ENCODE measurements around the gene UFD1.

Gene UFD1

DNA sequence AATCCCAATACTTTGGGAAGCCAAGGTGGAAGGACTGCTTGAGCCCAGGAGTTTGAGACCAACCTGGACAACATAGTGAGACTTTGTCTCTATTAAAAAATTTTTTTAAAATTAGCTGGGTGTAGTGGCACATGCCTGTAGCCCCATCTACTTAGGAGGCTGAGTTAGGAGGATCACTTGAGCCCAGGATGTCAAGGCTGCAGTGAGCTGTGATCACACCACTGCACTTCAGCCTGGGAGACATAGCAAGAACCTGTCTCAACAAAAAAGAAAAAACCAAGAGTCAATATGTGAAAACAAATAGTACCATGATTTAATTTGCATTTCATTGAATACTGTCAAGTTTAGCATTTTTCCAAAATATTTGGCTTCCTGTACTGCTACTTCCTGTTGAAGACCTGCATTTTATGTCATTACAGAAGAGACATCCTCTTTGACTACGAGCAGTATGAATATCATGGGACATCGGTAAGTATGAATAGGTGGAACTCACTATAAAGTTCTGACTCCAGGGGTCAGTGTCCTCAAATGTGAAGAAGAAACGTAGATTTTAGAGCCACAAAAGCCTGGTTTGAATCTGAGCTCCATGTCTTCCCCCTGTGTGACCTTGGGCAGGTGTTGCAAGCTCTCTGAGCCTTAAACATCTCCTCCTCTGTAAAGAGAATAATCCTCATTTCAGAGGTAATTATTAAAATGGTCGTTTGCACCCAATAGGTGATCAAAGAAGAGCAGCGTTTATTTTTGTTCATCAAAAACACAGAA, 16.8 kb upstream of the UFD1 start:
- no peak for DNase-seq (ENCODE audit: low read depth)

DNA sequence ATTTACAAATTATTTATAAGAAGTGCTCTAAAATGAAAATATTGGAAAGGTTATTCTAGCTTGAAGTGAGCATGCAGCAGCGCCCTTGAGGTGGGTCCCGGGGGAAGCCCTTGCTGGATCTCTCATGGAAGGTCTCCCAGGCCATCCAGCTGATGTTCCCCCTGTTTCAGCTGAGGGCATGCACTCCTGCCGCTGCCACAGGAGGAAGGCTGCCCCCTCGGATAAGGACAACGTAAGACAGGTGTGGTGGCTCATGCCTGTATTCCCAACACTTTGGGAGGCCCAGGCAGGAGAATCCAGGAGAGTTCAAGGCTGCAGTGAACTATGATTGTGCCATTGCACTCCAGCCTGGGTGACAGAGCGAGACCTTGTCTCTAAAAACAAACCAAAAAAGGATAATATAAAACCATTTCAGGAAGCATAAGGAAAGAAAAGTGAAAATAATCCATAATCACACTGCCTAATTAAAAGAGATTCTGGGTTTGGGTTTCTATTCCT, 15.7 kb upstream of the UFD1 start:
- no peak for DNase-seq (ENCODE audit: low read depth)

DNA sequence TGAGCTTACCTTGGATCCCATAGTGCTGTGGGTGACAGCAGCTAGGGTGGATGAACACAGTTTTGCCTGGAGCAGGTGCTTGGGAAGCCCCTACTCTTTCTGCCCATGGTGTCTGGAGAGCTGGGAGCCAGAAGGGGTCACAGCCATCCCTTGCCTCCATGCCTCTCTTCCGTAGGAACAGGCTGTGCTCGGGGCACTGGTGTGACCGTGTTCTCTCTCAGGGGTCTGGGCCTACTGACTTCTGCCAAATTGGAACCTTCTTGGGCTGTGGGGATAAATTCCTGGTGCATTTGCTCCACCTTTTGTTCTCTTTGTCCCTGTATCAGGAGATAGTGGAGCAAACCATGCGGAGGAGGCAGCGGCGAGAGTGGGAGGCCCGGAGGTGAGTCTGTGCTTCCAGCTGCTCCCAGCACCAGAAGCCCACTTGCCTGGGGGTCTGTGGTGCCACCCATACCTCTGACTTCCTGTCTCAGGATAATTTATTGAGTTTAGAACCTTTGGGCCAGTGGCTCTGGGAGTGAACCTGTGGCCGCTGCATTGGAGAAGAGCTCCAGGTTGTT, 15.1 kb upstream of the UFD1 start:
- no peak for DNase-seq (ENCODE audit: low read depth)

DNA sequence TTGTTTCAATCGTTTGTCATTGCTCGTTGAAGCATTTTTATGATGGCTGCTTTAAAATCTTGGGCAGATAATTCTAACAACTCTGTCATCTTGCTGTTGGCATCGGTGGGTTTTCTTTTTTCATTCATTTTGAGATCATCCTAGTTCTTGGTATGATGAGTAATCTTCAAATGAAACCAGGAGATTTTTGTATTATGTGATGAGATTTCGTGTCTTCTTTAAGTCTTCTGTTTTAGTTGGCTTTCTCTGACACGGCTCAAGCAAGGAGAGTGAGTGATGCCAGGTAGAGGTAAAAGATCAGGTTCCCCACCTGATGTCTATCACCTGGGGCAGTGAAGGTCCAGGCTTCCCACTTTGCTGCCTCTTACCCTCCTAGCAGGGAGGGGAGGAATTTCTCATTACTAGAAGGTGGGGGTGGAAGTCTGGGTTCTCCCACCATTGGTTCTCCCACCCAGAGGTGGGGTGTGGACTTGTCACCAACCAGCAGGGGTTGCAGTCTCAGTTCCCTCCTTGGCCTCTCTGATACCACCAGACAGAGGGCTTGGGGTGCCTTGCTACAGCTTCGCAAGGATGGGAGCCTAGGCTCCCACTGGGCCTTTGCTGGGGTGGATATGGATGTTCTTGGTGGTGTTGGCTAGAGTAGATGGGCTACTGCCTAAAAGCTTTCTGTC, 13.6 kb upstream of the UFD1 start:
- DNase-seq (ENCODE audit: low read depth): no peak

DNA sequence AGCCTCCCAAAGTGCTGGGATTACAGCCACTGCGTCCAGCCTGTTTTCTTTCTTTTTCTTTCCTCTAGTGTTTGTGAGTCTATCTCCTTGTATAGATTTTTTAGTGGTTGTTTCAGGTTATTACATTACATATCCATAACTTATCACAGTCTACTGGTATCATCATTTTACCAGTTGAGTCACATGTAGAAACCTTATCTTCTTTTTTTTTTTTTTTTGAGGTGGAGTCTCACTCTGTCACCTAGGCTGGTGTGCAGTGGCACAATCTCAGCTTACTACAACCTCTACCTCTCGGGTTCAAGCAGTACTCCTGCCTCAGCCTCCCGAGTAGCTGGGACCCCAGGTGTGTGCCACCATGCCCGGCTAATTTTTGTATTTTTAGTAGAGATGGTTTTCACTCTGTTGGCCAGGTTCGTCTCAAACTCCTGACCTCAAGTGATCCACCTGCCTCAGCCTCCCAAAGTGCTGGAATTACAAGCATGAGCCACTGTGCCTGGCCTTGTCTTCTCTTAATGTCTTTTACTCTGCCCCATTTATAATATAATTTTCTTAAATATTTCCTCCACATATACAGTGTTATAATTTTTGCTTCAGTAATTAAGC, 11.7 kb upstream of the UFD1 start:
- no peak for DNase-seq (ENCODE audit: low read depth)

DNA sequence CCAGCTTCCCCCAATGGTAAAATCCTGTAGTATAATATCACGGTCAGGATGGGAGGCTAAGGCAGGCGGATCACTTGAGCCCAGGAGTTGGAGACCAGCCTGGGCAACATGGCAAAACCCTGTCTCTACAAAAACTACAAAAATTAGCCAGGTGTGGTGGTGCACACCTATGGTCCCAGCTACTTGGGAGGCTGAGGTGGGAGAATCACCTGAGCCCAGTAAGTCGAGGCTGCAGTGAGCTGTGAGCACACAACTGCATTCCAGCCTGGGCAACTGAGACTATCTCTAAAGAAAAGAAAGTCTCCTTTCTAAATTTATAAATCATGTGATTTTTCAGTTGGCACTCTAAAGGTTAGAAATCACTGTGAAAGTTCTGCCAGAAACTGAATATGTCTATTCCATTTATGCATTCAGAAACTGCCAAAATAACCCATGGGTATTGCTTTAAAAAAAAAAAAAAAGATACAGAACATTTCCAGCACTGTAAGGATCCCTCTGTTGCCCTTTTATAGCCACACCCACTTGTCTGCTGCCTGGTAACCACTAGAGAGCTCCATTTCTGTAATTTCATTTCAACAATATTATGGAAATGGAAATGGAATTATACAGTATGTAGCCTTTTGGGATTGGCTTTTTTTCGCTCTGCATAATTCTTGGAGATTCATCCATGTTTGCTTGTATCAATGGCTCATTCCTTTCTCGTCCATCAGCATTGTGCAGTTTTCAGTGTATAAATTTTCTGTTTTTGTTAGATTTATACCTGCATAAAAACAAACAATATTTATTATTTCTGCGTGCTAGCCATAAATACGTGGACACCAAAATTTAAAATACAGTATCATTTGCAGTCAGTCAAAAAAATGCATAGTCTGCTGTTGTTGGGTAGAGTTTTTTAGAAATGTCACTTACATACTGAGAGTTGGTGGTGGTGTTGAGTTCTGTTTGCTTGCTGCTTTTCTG, 10.2 kb upstream of the UFD1 start:
- no peak for DNase-seq (ENCODE audit: low read depth)

DNA sequence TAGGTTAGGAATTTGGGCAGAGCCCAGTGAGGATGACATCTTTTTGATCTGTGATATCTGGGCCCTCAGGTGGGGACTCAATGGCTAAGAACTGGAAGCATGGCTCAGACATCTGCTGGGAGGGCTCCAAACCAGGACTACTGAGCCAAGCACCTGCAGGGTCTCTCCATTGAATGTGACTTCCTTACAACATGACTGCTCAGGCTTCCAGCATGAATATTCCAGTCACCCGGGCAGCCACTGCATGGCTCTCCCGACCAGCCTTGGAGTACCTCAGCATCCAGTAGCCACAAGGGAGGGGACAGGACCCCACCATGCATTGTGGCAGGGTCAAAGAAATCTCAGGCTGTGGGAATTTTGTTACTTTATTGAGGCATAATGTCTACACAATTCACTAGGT, 9.3 kb upstream of the UFD1 start:
- DNase-seq (ENCODE audit: low read depth): no peak

DNA sequence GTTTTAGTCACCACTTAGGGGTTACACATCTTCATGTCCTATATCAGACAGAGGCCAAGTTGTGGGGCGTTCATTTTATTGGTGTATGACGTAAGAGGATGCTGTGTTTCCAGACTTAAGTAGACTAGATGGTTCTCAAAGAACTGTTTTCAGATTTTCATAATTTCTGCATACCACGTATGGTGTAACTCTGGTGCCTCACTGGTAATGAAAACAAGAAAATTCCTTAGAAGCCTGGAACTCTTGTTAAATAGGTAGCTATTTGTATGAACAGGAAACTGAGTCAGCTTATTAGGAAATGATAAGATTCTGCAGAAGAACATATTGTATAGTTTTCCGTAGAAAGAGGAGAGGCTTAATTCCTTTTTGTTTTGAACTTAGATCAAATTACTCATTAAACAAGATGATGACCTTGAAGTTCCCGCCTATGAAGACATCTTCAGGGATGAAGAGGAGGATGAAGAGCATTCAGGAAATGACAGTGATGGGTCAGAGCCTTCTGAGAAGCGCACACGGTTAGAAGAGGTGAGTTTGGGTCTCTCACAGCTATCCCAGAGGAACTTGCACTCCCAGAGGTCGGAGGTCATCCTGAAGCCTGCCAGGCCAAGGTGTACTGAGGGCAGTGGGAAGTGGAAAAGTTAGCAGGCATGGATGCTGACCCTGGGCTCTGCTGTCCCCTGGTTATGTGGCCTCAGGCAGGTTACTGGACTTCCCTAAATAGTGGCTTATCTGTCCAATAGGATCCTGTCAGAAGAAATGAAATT, 4.7 kb upstream of the UFD1 start:
- no peak for DNase-seq (ENCODE audit: low read depth)

DNA sequence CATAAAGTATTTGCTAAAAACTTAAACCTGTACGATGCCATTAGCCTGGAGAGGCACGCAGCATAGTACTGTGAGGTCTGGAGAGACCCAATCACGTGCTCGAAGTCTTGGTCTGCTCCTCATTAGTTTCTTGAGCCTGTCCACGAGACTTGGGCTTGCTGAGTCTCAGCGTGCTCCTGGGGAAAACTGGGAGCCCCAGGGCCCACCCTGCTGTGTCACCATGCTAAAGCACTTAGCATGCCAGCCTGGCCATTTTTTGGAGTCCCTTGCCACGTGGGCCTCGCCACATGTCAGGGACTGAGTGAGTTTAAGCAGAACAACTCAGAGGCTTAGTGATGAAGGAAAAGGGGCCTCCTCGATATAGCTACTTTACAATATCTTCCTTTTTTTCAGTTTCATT, 3.3 kb upstream of the UFD1 start:
- no peak for DNase-seq (ENCODE audit: low read depth)

DNA sequence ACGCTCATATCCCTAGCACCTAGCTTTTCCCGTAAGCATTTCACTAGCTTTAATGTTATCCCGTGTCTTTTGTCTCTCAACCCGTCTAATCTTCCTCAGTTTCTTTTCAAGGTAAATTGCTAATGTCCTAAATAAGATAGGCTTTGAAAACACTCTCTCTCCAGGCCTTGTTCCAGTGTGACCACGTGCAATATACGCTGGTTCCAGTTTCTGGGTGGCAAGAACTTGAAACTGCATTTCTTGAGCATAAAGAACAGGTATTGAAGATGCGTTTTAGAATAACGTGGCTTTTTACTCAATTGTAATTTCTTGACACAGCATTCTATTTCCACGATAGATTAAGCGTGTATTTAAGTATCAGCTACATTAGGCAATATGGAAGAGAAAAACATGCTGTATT, 1.8 kb upstream of the UFD1 start:
- DNase-seq (ENCODE audit: low read depth): no peak

DNA sequence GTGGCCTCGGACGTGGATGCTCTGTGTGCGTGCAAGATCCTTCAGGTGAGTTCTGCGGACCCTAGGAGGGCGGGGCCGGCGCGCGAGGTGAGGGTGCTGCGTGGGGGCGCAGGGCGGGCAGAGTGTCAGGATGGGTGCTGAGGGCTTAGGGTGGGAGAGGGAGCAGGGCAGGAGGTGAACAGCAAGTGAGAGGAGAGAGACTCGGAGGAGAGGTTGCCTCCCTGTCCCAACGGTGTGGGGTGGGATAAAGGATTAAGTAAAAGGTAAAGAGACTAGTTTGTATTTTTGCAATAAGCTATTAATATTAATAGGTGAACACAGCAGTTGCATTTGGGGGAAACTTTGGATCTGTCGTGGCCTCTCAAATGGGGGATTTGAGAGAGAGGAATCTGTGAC, 1.2 kb upstream of the UFD1 start:
- no peak for DNase-seq (ENCODE audit: low read depth)

DNA sequence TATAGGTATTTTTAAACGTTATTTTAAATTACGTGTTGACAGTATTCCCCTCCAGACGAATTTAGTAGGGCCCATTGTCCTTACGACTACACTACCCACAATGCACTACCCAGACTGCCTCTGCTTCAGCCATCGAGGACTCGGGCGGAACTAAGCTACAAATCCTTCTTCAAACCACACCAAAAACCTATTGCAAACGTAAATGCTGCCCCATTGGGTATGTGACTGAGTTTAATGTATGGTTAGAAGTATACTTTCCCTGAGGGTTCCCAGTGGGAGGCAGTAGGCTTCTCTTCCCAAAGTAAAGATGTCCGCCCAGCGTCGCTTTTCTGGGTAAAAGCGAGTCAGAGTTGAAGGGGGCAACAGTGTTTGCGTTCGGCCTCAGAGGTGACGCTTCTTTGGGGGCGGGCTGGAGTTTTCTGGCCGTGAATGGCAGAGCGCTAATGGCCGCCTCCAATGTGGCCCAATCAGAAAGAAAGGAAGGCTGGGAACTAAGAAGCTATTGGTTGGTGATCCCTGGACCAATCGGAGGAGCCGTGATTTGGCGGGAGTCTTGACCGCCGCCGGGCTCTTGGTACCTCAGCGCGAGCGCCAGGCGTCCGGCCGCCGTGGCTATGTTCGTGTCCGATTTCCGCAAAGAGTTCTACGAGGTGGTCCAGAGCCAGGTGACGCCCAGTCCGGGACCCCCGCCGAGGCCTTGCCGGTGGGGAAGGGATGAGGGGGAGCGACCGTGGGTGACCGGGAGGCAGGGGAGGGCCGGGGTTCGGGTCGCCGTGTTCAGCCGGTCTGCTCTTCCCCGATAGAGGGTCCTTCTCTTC, 571 bp upstream of the UFD1 start, which contains the start of gene CDC45:
CDC45 (plus strand) TSS at position 566 of the 818 bp plus-strand sequence; CDS start at position 615, 49 bp downstream.
- DNase-seq (ENCODE audit: low read depth): peak; percentile 92

DNA sequence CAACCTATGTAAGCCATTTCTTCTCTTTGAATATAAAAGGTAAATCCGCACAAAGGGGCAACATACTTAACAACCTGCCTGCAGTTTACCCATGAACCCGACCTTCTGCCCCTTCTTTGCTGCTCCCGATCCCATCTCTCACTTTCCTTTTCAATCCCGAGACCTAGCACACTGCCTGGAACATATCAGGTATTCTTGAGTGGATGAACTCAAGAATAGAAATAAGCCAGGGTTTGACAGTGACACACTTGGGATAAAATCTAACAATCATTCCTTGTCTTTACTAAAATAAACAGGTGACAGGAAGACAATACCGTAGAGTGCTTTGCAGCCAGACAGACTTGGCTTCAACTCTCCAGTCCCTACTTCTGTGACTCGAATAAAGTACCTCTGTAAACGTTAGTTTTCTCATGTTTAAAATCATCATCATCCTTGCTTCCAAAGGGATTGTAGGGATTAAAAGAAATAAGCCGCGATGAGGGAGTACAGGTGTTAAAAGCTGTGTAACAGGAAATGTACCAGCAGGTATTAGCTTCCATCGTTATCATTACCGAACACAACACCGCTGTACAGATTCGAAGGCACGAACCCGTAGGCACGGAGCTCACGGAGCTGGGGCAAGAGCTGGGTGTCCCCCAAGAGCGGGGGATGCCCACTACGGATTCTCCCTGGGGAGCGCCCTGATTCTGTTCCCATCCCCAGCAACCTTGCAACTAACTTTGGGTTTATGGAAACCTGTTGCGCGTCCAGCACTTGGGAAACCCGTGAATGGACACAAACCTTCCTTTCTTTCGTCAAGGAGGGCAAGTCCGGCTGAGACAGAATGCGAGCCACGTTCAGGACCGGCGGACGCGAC, 720 bp downstream of the UFD1 start:
- no peak for DNase-seq (ENCODE audit: low read depth)

DNA sequence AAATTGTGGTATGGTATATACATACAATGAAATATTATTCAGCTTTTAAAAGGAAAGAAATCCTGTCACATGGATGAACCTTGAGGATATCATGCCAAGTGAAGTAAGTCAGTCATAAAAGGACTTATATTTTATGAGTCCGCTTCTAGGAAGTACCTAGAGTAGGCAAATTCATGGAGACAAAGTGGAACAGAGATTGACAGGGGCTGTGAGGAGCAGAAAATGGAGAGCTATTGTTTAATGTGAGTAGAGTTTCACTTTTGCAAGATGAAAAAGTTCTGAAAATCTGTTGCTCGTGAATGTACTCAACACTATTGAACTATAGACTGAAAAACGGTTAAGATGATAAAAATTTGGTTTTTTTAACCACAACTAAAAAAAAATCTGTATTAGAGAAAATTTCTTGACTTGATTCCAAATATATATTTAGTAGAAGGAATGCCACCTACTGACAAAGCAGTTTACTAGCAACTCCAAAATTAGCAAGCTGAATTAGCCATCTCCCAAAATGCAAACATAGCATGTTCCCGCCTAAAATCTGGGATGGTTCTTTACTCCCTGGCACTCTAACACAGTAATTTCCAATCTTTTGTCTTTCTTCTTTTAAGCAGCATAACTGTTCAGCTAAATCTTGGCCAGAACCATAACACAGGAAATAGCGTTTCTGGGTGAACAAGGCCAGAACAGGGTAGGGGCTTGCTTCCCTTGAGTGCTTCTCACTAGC, 1.5 kb downstream of the UFD1 start:
- DNase-seq (ENCODE audit: low read depth): no peak

DNA sequence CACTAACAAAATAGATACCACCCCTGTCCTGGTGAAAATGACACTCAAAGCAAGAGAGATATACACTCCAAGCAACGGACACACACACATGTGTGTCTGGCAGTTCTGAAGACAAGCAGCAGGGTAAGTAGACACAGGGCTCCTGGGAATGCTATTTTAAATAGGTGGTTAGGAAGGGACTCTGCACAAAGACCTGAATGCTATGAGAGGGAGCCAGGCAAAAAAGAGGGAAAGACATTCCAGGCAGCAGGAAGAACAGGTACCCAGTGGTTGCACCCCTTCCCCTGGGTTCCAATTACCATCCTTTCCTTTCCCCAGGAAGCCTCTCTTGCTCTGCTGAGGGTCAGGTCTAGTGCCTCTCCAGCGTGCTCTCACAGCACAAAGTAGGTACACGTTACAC, 3.0 kb downstream of the UFD1 start:
- no peak for DNase-seq (ENCODE audit: low read depth)

DNA sequence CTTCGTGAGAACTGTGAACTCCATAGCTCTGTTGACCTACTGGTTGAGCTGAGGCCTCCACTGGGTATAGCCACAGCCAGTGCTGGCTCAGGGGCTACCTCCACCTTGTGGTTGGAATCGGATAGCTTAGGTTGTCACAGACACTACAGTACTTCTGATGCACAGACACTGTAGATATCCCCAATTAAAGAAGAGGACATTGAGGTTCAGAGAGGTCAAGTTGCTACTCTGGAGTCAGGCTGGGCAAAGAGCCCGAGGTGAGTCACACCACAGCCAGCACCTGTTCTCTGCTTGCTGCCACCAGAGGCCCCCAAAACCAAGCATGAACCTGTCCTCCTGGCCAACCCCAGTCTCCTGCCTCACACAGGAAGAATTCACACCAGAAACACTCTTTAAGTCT, 5.4 kb downstream of the UFD1 start:
- DNase-seq (ENCODE audit: low read depth): no peak

DNA sequence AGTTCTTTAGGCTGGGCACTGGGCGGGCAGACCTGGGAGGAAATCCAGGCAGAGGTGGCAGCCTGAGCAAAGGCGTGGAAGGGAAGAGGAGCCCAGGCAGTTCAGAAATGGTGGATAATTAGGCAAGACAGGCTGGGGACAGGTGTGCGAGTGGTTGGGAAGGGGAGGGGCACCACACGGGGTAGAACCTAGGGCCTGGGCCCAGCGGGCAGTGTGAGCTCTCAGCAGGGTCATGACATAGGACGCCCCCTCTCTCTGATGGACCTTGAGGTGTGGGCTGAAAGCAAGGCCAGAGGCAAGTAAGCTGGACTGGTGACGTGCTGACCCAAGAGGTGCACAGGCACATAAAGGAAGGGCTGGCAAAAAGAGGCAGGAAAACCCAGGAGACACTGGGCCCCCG, 6.8 kb downstream of the UFD1 start:
- DNase-seq (ENCODE audit: low read depth): no peak

DNA sequence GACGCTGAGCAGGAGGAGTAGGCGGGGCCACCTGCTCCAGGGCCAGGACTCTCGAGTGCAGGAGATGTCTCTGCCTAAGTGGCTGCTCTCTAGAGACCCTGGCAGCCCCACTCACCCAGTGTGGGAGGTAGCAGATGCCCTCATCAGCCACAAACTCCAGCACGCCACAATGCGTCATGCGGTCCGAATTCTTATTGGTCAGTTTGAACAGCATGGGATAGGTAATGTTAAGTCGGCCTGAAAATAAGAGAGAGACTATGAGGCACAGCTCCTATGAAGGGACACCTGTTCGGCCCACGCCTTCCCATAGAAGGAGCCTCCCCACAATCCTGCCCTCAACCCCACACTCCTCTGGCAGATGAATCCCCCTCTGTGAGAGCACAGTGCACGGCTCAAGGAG, 7.4 kb downstream of the UFD1 start:
- no peak for DNase-seq (ENCODE audit: low read depth)

Data from activated T-cell treated with anti-CD3 and anti-CD28 coated beads for 24 hours (primary cell).